Measurements from ENCODE around the gene PPP3CA. TPM values are rescaled to one million over a fixed set of nuclear protein-coding genes. Genes with fewer than 3 reads are reported as not detected.

PPP3CA gene
- polyA plus RNA-seq, 1 donor, result 23.5 TPM

DNA sequence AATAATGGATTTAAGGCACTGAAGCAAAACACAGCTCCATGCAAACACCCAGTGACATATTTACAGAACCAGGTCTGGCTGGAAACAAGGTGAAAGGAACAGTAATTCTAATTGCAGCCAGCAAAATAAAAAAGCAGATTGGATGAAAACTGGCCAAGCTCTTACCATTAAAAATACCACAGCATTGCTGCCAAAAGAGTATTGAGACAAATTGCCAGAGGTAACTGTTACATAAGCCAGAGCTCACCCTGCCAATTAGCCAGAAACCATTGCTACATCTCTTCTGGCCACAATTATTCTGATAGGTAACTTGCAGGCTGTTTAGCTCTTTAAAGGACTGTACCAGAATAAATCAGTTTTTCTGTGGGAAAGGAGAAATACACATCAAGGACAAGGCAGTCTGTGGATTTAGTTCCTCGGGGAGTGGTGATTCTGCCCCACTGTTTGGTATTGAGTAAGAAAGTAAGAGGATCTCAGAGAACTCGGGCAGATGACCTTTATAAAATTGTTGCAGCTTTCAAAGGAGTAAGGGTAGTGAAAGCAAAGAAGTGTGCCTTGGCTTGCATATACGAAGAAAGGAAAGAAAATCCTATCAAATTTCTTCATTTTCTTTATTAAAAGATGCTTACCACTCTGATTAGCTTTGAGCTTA, 369.5 kb downstream of the PPP3CA start:
- Histone ChIP-seq H3K4me1 (ENCODE audit: control insufficient read depth, insufficient read depth, low read length) (no peaks in the 10 kb centered on the region), H3K36me3 (ENCODE audit: control insufficient read depth, insufficient read depth, low read length) (no peaks in the 10 kb centered on the region), H3K9me3 (ENCODE audit: control insufficient read depth, low read depth, low read length) (no peaks in the 10 kb centered on the region), H3K4me3 (ENCODE audit: low read length) (no peak overlapping the region), H3K27me3 (ENCODE audit: control insufficient read depth, insufficient read depth, low read length) (no peaks in the 10 kb centered on the region), H3K27ac (ENCODE audit: low read length) (no peak overlapping the region)
- 90% methylated on average over 2 of the region's 3 CpGs for WGBS (ENCODE audit: insufficient coverage, low lambda C conversion rate)
- no peak for DNase-seq

GRCh38 chr4:100977274-100977673, 370.1 kb downstream of the PPP3CA start:
- no peaks in the 10 kb centered on the region for H3K4me1 ChIP-seq (ENCODE audit: control insufficient read depth, insufficient read depth, low read length)
- DNase-seq, result no peak
- H3K36me3 ChIP-seq (ENCODE audit: control insufficient read depth, insufficient read depth, low read length), result no peaks in the 10 kb centered on the region
- no peak overlapping the region for H3K4me3 ChIP-seq (ENCODE audit: low read length)
- no peak overlapping the region for H3K27ac ChIP-seq (ENCODE audit: low read length)
- H3K9me3 ChIP-seq (ENCODE audit: control insufficient read depth, low read depth, low read length), result no peaks in the 10 kb centered on the region
- no peaks in the 10 kb centered on the region for H3K27me3 ChIP-seq (ENCODE audit: control insufficient read depth, insufficient read depth, low read length)
